ENCODE results near the gene ACSL1. TPM values are rescaled to one million over a fixed set of nuclear protein-coding genes. Genes with fewer than 3 reads are reported as not detected.

Gene ACSL1
- polyA plus RNA-seq, 1 donor (not counting 4 experiments of a cell fraction or from before 2014, with no cell fraction given) = 60.6 TPM

DNA sequence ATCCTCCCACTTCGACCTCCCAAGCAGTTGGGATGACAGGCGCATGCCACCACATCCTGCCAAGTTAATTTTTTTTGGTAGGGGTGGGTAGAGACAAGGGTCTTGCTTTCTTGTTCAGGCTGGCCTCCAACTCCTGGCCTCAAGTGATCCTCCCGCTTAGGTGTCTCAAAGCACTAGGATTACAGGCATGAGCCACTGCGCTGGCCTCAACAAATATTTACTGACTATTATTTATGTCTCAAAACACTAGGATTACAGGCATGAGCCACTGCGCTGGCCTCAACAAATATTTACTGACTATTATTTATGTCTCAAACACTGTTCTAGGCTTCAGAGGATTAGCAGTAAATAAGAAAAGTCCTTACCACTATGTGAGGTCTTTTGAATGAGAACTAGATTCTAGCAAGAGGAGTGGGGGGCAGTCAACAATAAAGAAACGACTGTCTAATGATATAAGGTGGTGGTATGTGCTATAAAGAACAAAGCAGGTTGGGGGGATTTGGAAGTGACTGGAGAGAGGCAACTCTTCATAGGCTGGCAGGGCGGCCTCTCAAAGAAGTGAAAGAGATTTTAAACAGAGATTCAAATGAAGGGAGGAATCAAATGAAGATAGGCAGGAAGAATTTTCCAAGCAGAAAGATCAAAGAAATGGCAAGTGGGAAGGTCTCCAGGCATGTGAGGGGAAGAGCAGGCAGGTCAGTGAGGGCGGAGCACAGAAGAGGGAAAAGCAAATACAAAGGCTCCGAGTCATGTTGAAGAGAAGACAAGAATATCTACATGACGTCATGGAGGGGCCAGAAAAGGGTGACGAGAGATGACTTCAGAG lies 12.7 kb upstream of the ACSL1 start:
- Histone ChIP-seq H4K20me1 (ENCODE audit: control insufficient read depth, extremely low read depth, insufficient read depth, low read length) (no peaks in the 10 kb centered on the region), H3K9ac (ENCODE audit: control insufficient read depth, extremely low read depth, insufficient read depth, low read length) (no peak overlapping the region), H3K4me1 (ENCODE audit: control insufficient read depth, extremely low read depth, insufficient read depth, low read length) (no peaks in the 10 kb centered on the region), H3K4me2 (ENCODE audit: control insufficient read depth, extremely low read depth, insufficient read depth, low read depth, low read length) (no peak overlapping the region), H3K27ac (ENCODE audit: control insufficient read depth, insufficient read depth, low read length) (no peak overlapping the region), H3K4me3 (ENCODE audit: control insufficient read depth in 2 of 3, extremely low read depth in 1 of 3, insufficient read depth in 2 of 3, low read depth in 1 of 3, low read length in 3 of 3) (no peak overlapping the region), H3K79me2 (ENCODE audit: control insufficient read depth, insufficient read depth, low read length) (no peaks in the 10 kb centered on the region), H3K36me3 (ENCODE audit: control insufficient read depth in 2 of 2, extremely low read depth in 1 of 2, insufficient read depth in 2 of 2, low read length in 2 of 2) (no peaks in the 10 kb centered on the region), H2AFZ (ENCODE audit: control insufficient read depth, low read length) (no peak overlapping the region), H3K9me3 (ENCODE audit: control insufficient read depth, low read depth, low read length) (no peaks in the 10 kb centered on the region), H3K9me1 (ENCODE audit: control insufficient read depth, extremely low read depth, insufficient read depth, low read length) (no peaks in the 10 kb centered on the region), H3K27me3 (ENCODE audit: control insufficient read depth, extremely low read depth, insufficient read depth, low read length) (no peaks in the 10 kb centered on the region)
- DNase-seq (ENCODE audit: low read depth, low spot score) = no peak
- dilution Hi-C loops (cut with MboI; ENCODE audit: extremely low pct_ligation_motif_present, low sequenced_read_pairs) = no loop called here
- FAIRE-seq = no peak
- TF ChIP-seq, protein P1, sequence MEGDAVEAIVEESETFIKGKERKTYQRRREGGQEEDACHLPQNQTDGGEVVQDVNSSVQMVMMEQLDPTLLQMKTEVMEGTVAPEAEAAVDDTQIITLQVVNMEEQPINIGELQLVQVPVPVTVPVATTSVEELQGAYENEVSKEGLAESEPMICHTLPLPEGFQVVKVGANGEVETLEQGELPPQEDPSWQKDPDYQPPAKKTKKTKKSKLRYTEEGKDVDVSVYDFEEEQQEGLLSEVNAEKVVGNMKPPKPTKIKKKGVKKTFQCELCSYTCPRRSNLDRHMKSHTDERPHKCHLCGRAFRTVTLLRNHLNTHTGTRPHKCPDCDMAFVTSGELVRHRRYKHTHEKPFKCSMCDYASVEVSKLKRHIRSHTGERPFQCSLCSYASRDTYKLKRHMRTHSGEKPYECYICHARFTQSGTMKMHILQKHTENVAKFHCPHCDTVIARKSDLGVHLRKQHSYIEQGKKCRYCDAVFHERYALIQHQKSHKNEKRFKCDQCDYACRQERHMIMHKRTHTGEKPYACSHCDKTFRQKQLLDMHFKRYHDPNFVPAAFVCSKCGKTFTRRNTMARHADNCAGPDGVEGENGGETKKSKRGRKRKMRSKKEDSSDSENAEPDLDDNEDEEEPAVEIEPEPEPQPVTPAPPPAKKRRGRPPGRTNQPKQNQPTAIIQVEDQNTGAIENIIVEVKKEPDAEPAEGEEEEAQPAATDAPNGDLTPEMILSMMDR (optimal IDR thresholded peaks at IDR 0.05 in 1 of 3, IDR thresholded peaks at IDR 0.05 in 1 of 3, conservative IDR thresholded peaks at IDR 0.05 in 1 of 3; ENCODE audit: extremely low read depth in 1 of 3, insufficient read depth in 2 of 3, low read length in 3 of 3) = no peak
- no peak for TF ChIP-seq EZH2 (IDR thresholded peaks at IDR 0.05; ENCODE audit: low read length)

DNA sequence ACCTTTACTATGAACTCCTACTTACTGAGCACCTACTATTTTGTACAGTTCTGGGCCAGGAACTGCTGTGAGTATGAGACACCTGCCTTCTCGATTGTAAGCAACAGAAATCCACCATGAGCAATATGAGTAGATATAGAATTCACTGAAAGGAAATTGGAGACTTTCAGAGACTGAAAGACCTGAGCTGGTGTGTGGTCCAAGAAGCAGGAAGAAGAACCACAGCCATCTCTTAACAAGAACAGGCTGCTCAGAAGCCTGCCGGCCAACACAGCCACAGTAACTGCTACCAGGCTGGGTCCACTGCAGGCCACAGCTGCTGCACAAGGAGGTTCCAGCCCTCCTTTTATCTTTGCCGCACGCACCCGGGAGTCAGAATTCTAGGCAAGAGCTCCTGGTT lies 10.8 kb upstream of the ACSL1 start:
- Histone ChIP-seq H2AFZ (ENCODE audit: control insufficient read depth, low read length) (no peak overlapping the region), H3K27me3 (ENCODE audit: control insufficient read depth, extremely low read depth, insufficient read depth, low read length) (no peaks in the 10 kb centered on the region), H3K4me2 (ENCODE audit: control insufficient read depth, extremely low read depth, insufficient read depth, low read depth, low read length) (no peak overlapping the region), H3K9me1 (ENCODE audit: control insufficient read depth, extremely low read depth, insufficient read depth, low read length) (no peaks in the 10 kb centered on the region), H3K9me3 (ENCODE audit: control insufficient read depth, low read depth, low read length) (no peaks in the 10 kb centered on the region), H3K27ac (ENCODE audit: control insufficient read depth, insufficient read depth, low read length) (no peak overlapping the region), H3K36me3 (ENCODE audit: control insufficient read depth in 2 of 2, extremely low read depth in 1 of 2, insufficient read depth in 2 of 2, low read length in 2 of 2) (no peaks in the 10 kb centered on the region), H3K79me2 (ENCODE audit: control insufficient read depth, insufficient read depth, low read length) (no peaks in the 10 kb centered on the region), H4K20me1 (ENCODE audit: control insufficient read depth, extremely low read depth, insufficient read depth, low read length) (no peaks in the 10 kb centered on the region), H3K4me1 (ENCODE audit: control insufficient read depth, extremely low read depth, insufficient read depth, low read length) (no peaks in the 10 kb centered on the region), H3K9ac (ENCODE audit: control insufficient read depth, extremely low read depth, insufficient read depth, low read length) (no peak overlapping the region), H3K4me3 (ENCODE audit: control insufficient read depth in 2 of 3, extremely low read depth in 1 of 3, insufficient read depth in 2 of 3, low read depth in 1 of 3, low read length in 3 of 3) (no peak overlapping the region)
- dilution Hi-C loops (cut with MboI; ENCODE audit: extremely low pct_ligation_motif_present, low sequenced_read_pairs) = no loop called here
- DNase-seq (ENCODE audit: low read depth, low spot score) = no peak
- no peak for FAIRE-seq
- TF ChIP-seq EZH2 (IDR thresholded peaks at IDR 0.05; ENCODE audit: low read length) = no peak
- TF ChIP-seq, protein P1 (optimal IDR thresholded peaks at IDR 0.05 in 1 of 3, IDR thresholded peaks at IDR 0.05 in 1 of 3, conservative IDR thresholded peaks at IDR 0.05 in 1 of 3; ENCODE audit: extremely low read depth in 1 of 3, insufficient read depth in 2 of 3, low read length in 3 of 3) = no peak

All from keratinocyte (primary cell).